IMR-90 (cell line): ENCODE results near the gene ZNF415. TPM values are rescaled to one million over a fixed set of nuclear protein-coding genes. Genes with fewer than 3 reads are reported as not detected.
A peak's percentile ranks its signal among the peaks of the same experiment; 100 is the strongest.
"Not testable (repeated sequence)": the region's sequence is repeated elsewhere in the genome, so short reads cannot be mapped to it uniquely, and the experiment has no call there.

ENCODE experiments used
- ATAC-seq: fragments of 200-7000 bp; cut with Tn5 transposase; 2 replicates; pipeline ENCODE4 v1.9.1; 2020; ENCODE audit warnings: low read depth, mild to moderate bottlenecking, moderate library complexity
- BruUV-seq: library from RNA; stranded (reverse); fragments of 400-500 nt; replicated peaks from 2 replicates; lab custom pipeline; 2021; lab: Mats Ljungman, UMichigan
- CTCF ChIA-PET: fragments of 300-600 bp; formaldehyde crosslinking; extraction: SDS; loops from one replicate; lab custom pipeline; 2021; ENCODE audit warnings: antibody characterized with exemption; lab: Yijun Ruan, JAX
- POLR2A ChIA-PET: fragments of 300-600 bp; sonication (Branson Sonifier 250); formaldehyde crosslinking; loops from one replicate; lab custom pipeline; 2022; ENCODE audit warnings: antibody characterized with exemption; ENCODE audit not compliant: unreplicated experiment; lab: Charles Lee
- DNase-seq: peaks from one replicate; pipeline ENCODE4 v3.0.0; 2013
- H2AFZ ChIP-seq: replicated peaks from 2 replicates; pipeline ENCODE3; 2013; ENCODE audit warnings: low read length, mild to moderate bottlenecking; ENCODE audit not compliant: poor library complexity
- H2AK5ac ChIP-seq: 2 replicates; pipeline ENCODE4 v1.6.1; 2013; ENCODE audit warnings: low read depth, low read length, inconsistent platforms
- H2AK9ac ChIP-seq: replicated peaks from 2 replicates; pipeline ENCODE3; 2013; ENCODE audit warnings: mild to moderate bottlenecking, low read depth, low read length, moderate library complexity; ENCODE audit not compliant: poor library complexity
- H2BK120ac ChIP-seq: 2 replicates; pipeline ENCODE4 v1.6.1; 2013; ENCODE audit warnings: low read depth, low read length, inconsistent platforms
- H2BK15ac ChIP-seq: 3 replicates; pipeline ENCODE4 v1.6.1; 2013; ENCODE audit warnings: low read depth, low read length, inconsistent platforms
- H2BK20ac ChIP-seq: 2 replicates; pipeline ENCODE4 v1.6.1; 2013; ENCODE audit warnings: low read depth, mild to moderate bottlenecking, inconsistent platforms, low read length, moderate library complexity
- H2BK5ac ChIP-seq: 2 replicates; pipeline ENCODE4 v1.6.1; 2013; ENCODE audit warnings: mild to moderate bottlenecking, low read depth, low read length, inconsistent platforms; ENCODE audit not compliant: poor library complexity, severe bottlenecking
- H3K14ac ChIP-seq: replicated peaks from 2 replicates; pipeline ENCODE4 v1.6.1; 2013; ENCODE audit warnings: low read depth, low read length, inconsistent platforms
- H3K18ac ChIP-seq: 2 replicates; pipeline ENCODE4 v1.6.1; 2013; ENCODE audit warnings: low read depth, low read length, control low read depth
- H3K23ac ChIP-seq: 2 replicates; pipeline ENCODE4 v1.6.1; 2013; ENCODE audit warnings: low read depth, low read length, inconsistent platforms
- H3K27ac ChIP-seq: 2 replicates; pipeline ENCODE4 v1.5.1; 2013; ENCODE audit warnings: mild to moderate bottlenecking, control low read depth, low read length; ENCODE audit not compliant: insufficient read depth
- H3K27me3 ChIP-seq: 2 replicates; pipeline ENCODE4 v1.6.1; 2013; ENCODE audit warnings: low read length; ENCODE audit not compliant: control insufficient read depth, insufficient read depth
- H3K36me3 ChIP-seq: 2 replicates; pipeline ENCODE4 v1.6.1; 2013; ENCODE audit warnings: low read length, mixed read lengths; ENCODE audit not compliant: control insufficient read depth, insufficient read depth
- H3K4ac ChIP-seq: 2 replicates; pipeline ENCODE4 v1.6.1; 2013; ENCODE audit warnings: low read depth, low read length, inconsistent platforms
- H3K4me1 ChIP-seq: 2 replicates; pipeline ENCODE4 v1.6.1; 2013; ENCODE audit warnings: low read length, mixed read lengths; ENCODE audit not compliant: control insufficient read depth, insufficient read depth
- H3K4me2 ChIP-seq: 2 replicates; pipeline ENCODE4 v1.6.1; 2013; ENCODE audit warnings: low read depth, mild to moderate bottlenecking, control low read depth, low read length, moderate library complexity
- H3K4me3 ChIP-seq: 2 replicates; pipeline ENCODE4 v1.5.1; 2013; ENCODE audit warnings: low read depth, mild to moderate bottlenecking, control low read depth, low read length, moderate library complexity; ENCODE audit not compliant: insufficient read depth
- H3K56ac ChIP-seq: 2 replicates; pipeline ENCODE4 v1.6.1; 2013; ENCODE audit warnings: low read length, inconsistent platforms; ENCODE audit not compliant: insufficient read depth; ENCODE audit errors: extremely low read depth
- H3K79me1 ChIP-seq, 2 experiments: 2 replicates each; pipeline ENCODE4 v1.6.1; 2013; ENCODE audit warnings: low read length in 2 of 2, inconsistent platforms in 1 of 2, low read depth in 1 of 2
- H3K9ac ChIP-seq: 2 replicates; pipeline ENCODE4 v1.6.1; 2013; ENCODE audit warnings: low read depth, low read length, control low read depth
- H3K9me1 ChIP-seq: 2 replicates; pipeline ENCODE4 v1.6.1; 2013; ENCODE audit warnings: low read length, inconsistent platforms; ENCODE audit not compliant: insufficient read depth
- H3K9me3 ChIP-seq: 2 replicates; pipeline ENCODE4 v1.6.1; 2013; ENCODE audit warnings: low read length; ENCODE audit not compliant: control insufficient read depth, insufficient read depth
- H4K20me1 ChIP-seq: 2 replicates; pipeline ENCODE4 v1.6.1; 2013; ENCODE audit warnings: low read length, inconsistent platforms; ENCODE audit not compliant: insufficient read depth
- H4K5ac ChIP-seq: 2 replicates; pipeline ENCODE4 v1.6.1; 2013; ENCODE audit warnings: mild to moderate bottlenecking, low read depth, low read length, control low read depth
- H4K8ac ChIP-seq, 2 experiments: 2 replicates each; pipeline ENCODE4 v1.6.1; 2013; ENCODE audit warnings: low read depth in 2 of 2, low read length in 2 of 2, control low read depth in 1 of 2, inconsistent platforms in 1 of 2
- H4K91ac ChIP-seq: 2 replicates; pipeline ENCODE4 v1.6.1; 2013; ENCODE audit warnings: low read depth, low read length, inconsistent platforms; ENCODE audit not compliant: insufficient read depth
- WGBS, 2 experiments: methylation state at CpG; one replicate each; pipeline versions ENCODE4 v1.1.5 to v1.1.7; 2013; ENCODE audit warnings: missing lambda C conversion rate in 2 of 2; ENCODE audit not compliant: insufficient read length in 1 of 2; ENCODE audit errors: extremely low coverage in 2 of 2; 5-methylcytosine and 5-hydroxymethylcytosine counted together
- dilution Hi-C: fragments of 300-500 bp; cut with HindIII; formaldehyde crosslinking; loops from one replicate; pipeline ENCODE4 v1.14.3; 2018; ENCODE audit warnings: low sequenced_read_pairs; ENCODE audit not compliant: unreplicated experiment
- in situ Hi-C: fragments of 300-500 bp; cut with MboI; formaldehyde crosslinking; loops from 3 replicates; pipeline ENCODE4 v1.14.3; 2019; ENCODE audit warnings: low sequenced_read_pairs, inconsistent platforms, mixed read lengths
- intact Hi-C: fragments of 100-400 bp; cut with micrococcal nuclease; formaldehyde crosslinking; loops from 2 replicates; pipeline ENCODE4 v1.10.0; 2022
- polyA plus RNA-seq, 3 experiments: library from polyadenylated mRNA; depleted of rRNA; stranded (reverse); fragments of >200 nt; gene quantifications; 2 replicates each; pipeline ENCODE4 v1.2.3, GENCODE V29; 2012; ENCODE audit warnings: low replicate concordance in 1 of 3
- total RNA-seq: library from RNA; depleted of rRNA; stranded (reverse); fragments of >200 nt; gene quantifications from 2 replicates; pipeline ENCODE4 v1.2.3, GENCODE V29; 2012

Gene ZNF415
- total and polyA plus RNA-seq, 2 of the 4 experiments (the other 2 are of a cell fraction): 4.2 to 7.7 TPM

- H3K4me1 ChIP-seq, BruUV-seq, H3K56ac ChIP-seq, H2BK120ac ChIP-seq, H3K14ac ChIP-seq, H3K9me1 ChIP-seq, DNase-seq, H3K4ac ChIP-seq, dilution Hi-C loops, CTCF ChIA-PET, H3K9ac ChIP-seq, H4K91ac ChIP-seq, H3K4me3 ChIP-seq, H2BK20ac ChIP-seq, H2AK9ac ChIP-seq, in situ Hi-C loops, H3K4me2 ChIP-seq, H3K27ac ChIP-seq, H3K23ac ChIP-seq, H3K18ac ChIP-seq, POLR2A ChIA-PET, H4K8ac ChIP-seq, H2AK5ac ChIP-seq, H2BK15ac ChIP-seq, H2BK5ac ChIP-seq, H3K9me3 ChIP-seq, H3K27me3 ChIP-seq, H2AFZ ChIP-seq, intact Hi-C loops, H4K5ac ChIP-seq: not testable (repeated sequence)
- Histone ChIP-seq H3K36me3 (peaks cover 25% of the 10 kb centered on the region), H4K20me1 (peaks cover 27% of the 10 kb centered on the region), H3K79me1 (peaks cover 17 to 50% of the 10 kb centered on the region in 2 experiments)
- WGBS, 2 experiments: no CpG with 5 or more reads among the region's 10 CpGs
- ATAC-seq: peak; percentile 28
Observed at GRCh38 chr19:53096982-53097690, 35.6 kb downstream of the ZNF415 start.

GRCh38 chr19:53096579-53096978 lies 36.1 kb downstream of the ZNF415 start:
- H4K5ac ChIP-seq, H2AK5ac ChIP-seq, intact Hi-C loops, H2AFZ ChIP-seq, CTCF ChIA-PET, H3K4me1 ChIP-seq, H2BK15ac ChIP-seq, H2BK20ac ChIP-seq, H3K27ac ChIP-seq, POLR2A ChIA-PET, H4K91ac ChIP-seq, H3K23ac ChIP-seq, H3K9me1 ChIP-seq, H3K14ac ChIP-seq, H2BK5ac ChIP-seq, H3K9ac ChIP-seq, BruUV-seq, H3K4ac ChIP-seq, H3K27me3 ChIP-seq, H3K9me3 ChIP-seq, DNase-seq, H2AK9ac ChIP-seq, ATAC-seq, in situ Hi-C loops, H3K4me2 ChIP-seq, H4K8ac ChIP-seq, H3K56ac ChIP-seq, dilution Hi-C loops, H2BK120ac ChIP-seq, H3K4me3 ChIP-seq, H3K18ac ChIP-seq: not testable (repeated sequence)
- peaks cover 14 to 48% of the 10 kb centered on the region in 2 experiments for H3K79me1 ChIP-seq
- H4K20me1 ChIP-seq: peaks cover 23% of the 10 kb centered on the region
- peaks cover 27% of the 10 kb centered on the region for H3K36me3 ChIP-seq
- WGBS, 2 experiments: no CpG with 5 or more reads among the region's 6 CpGs
